ENCODE data around the gene GPATCH2L. TPM values are rescaled to one million over a fixed set of nuclear protein-coding genes. Genes with fewer than 3 reads are reported as not detected.

Gene GPATCH2L
- total and polyA plus RNA-seq, 4 donors: 4.3 to 69.9 (median 32.4) TPM

- ATAC-seq (ENCODE audit: insufficient read depth, low FRiP score) (no peak), DNase-seq (no peak)
- Histone ChIP-seq H3K4me3 (no peak overlapping the region), H3K36me3 (ENCODE audit: control insufficient read depth in 4 of 4, insufficient read depth in 4 of 4, low read length in 4 of 4) (peaks cover 6 to 20% (median 18%) of the 10 kb centered on the region in 4 donors), H3K27me3 (ENCODE audit: control insufficient read depth in 3 of 3, insufficient read depth in 3 of 3, low read length in 2 of 3) (no peaks in the 10 kb centered on the region), H3K9ac (ENCODE audit: insufficient read depth in 1 of 2, low read length in 2 of 2) (no peak overlapping the region), H3K9me3 (ENCODE audit: control insufficient read depth in 4 of 4, insufficient read depth in 3 of 4, low read length in 3 of 4) (no peaks in the 10 kb centered on the region), H3K4me1 (ENCODE audit: control insufficient read depth in 5 of 5, insufficient read depth in 5 of 5, low read length in 5 of 5) (peaks cover 0 to 2% (median 0%) of the 10 kb centered on the region in 5 donors), H3K27ac (ENCODE audit: low read depth in 1 of 2, low read length in 1 of 2) (no peak overlapping the region)
- no peak for TF ChIP-seq CTCF (IDR thresholded peaks at IDR 0.05; ENCODE audit: control extremely low read depth, extremely low read depth)
- 89% methylated on average over 5 of the region's 5 CpGs for WGBS, 2 donors
Observed at GRCh38 chr14:76204461-76205230, 52.9 kb downstream of the GPATCH2L start.

- ATAC-seq (ENCODE audit: insufficient read depth, low FRiP score) (no peak), DNase-seq (no peak)
- 95 to 96% methylated on average over 5 of the region's 5 CpGs for WGBS, 2 donors
- Histone ChIP-seq H3K27me3 (ENCODE audit: control insufficient read depth in 3 of 3, insufficient read depth in 3 of 3, low read length in 2 of 3) (no peaks in the 10 kb centered on the region), H3K9ac (ENCODE audit: insufficient read depth in 1 of 2, low read length in 2 of 2) (no peak overlapping the region), H3K27ac (ENCODE audit: low read depth in 1 of 2, low read length in 1 of 2) (no peak overlapping the region), H3K36me3 (ENCODE audit: control insufficient read depth in 4 of 4, insufficient read depth in 4 of 4, low read length in 4 of 4) (peaks cover 4 to 18% (median 14%) of the 10 kb centered on the region in 4 donors), H3K9me3 (ENCODE audit: control insufficient read depth in 4 of 4, insufficient read depth in 3 of 4, low read length in 3 of 4) (no peaks in the 10 kb centered on the region), H3K4me1 (ENCODE audit: control insufficient read depth in 5 of 5, insufficient read depth in 5 of 5, low read length in 5 of 5) (peaks cover 0 to 2% (median 0%) of the 10 kb centered on the region in 5 donors), H3K4me3 (no peak overlapping the region)
- TF ChIP-seq CTCF (IDR thresholded peaks at IDR 0.05; ENCODE audit: control extremely low read depth, extremely low read depth): no peak
Observed at GRCh38 chr14:76205708-76206107, 54.0 kb downstream of the GPATCH2L start.

GRCh38 chr14:76208340-76208739 is 56.6 kb downstream of the GPATCH2L start:
- WGBS, 2 donors: 39 to 48% methylated on average over 5 of the region's 5 CpGs
- no peak overlapping the region for H3K9ac ChIP-seq (ENCODE audit: insufficient read depth in 1 of 2, low read length in 2 of 2)
- no peak for TF ChIP-seq CTCF (IDR thresholded peaks at IDR 0.05; ENCODE audit: control extremely low read depth, extremely low read depth)

More at GRCh38 chr14:76208340-76208739, 56.6 kb downstream of the GPATCH2L start:
- Histone ChIP-seq H3K27me3 (ENCODE audit: control insufficient read depth in 3 of 3, insufficient read depth in 3 of 3, low read length in 2 of 3) (no peaks in the 10 kb centered on the region), H3K36me3 (ENCODE audit: control insufficient read depth in 4 of 4, insufficient read depth in 4 of 4, low read length in 4 of 4) (peaks cover 0 to 4% (median 2%) of the 10 kb centered on the region in 4 donors), H3K4me3 (no peak overlapping the region), H3K9me3 (ENCODE audit: control insufficient read depth in 4 of 4, insufficient read depth in 3 of 4, low read length in 3 of 4) (no peaks in the 10 kb centered on the region), H3K4me1 (ENCODE audit: control insufficient read depth in 5 of 5, insufficient read depth in 5 of 5, low read length in 5 of 5) (peaks cover 0 to under 1% (median 0%) of the 10 kb centered on the region in 5 donors), H3K27ac (ENCODE audit: low read depth in 1 of 2, low read length in 1 of 2) (no peak overlapping the region)
- ATAC-seq (ENCODE audit: insufficient read depth, low FRiP score): no peak
- no peak for DNase-seq

Data from lung (tissue), 12 donors.